ENCODE measurements around the gene EDA.

The EDA gene

GRCh38 chrX:69615779-69616456 is at the start of gene EDA:
Gene EDA (plus strand): TSS chrX:69616113.
- DNase-seq, result peak; percentile 88

- DNase-seq, result no peak
Observed at GRCh38 chrX:69568828-69569227, 47.1 kb upstream of the EDA start.

GRCh38 chrX:69597399-69597798 is 18.5 kb upstream of the EDA start:
- no peak for DNase-seq

- DNase-seq, result no peak
Observed at GRCh38 chrX:69600182-69600581, 15.7 kb upstream of the EDA start.

- DNase-seq, result no peak
Observed at GRCh38 chrX:69603566-69604194, 12.2 kb upstream of the EDA start.

GRCh38 chrX:69605521-69605920 is 10.4 kb upstream of the EDA start:
- DNase-seq, result no peak

GRCh38 chrX:69607616-69608015 is 8.3 kb upstream of the EDA start:
- no peak for DNase-seq

GRCh38 chrX:69613946-69614345 is 2.0 kb upstream of the EDA start:
- no peak for DNase-seq

GRCh38 chrX:69614886-69615285 is 1.0 kb upstream of the EDA start:
- DNase-seq, result no peak

GRCh38 chrX:69615342-69615741 is 571 bp upstream of the EDA start:
- no peak for DNase-seq

GRCh38 chrX:69616457-69617203 is 717 bp downstream of the EDA start:
- no peak for DNase-seq

- no peak for DNase-seq
Observed at GRCh38 chrX:69618803-69619202, 2.9 kb downstream of the EDA start.

- peak; percentile 12 for DNase-seq
Observed at GRCh38 chrX:69626129-69626528, 10.2 kb downstream of the EDA start.

GRCh38 chrX:69627744-69628143 is 11.8 kb downstream of the EDA start:
- no peak for DNase-seq

GRCh38 chrX:69630147-69630546 is 14.2 kb downstream of the EDA start:
- DNase-seq, result no peak

- DNase-seq, result no peak
Observed at GRCh38 chrX:69664693-69665092, 48.8 kb downstream of the EDA start.

- DNase-seq, result no peak
Observed at GRCh38 chrX:69670001-69670555, 54.2 kb downstream of the EDA start.

- DNase-seq, result no peak
Observed at GRCh38 chrX:69674891-69675290, 59.0 kb downstream of the EDA start.

GRCh38 chrX:69705818-69706217 is 89.9 kb downstream of the EDA start:
- no peak for DNase-seq

GRCh38 chrX:69718102-69718501 is 102.2 kb downstream of the EDA start:
- DNase-seq, result no peak

GRCh38 chrX:69724307-69724706 is 108.4 kb downstream of the EDA start:
- no peak for DNase-seq

- DNase-seq, result no peak
Observed at GRCh38 chrX:69740317-69740716, 124.4 kb downstream of the EDA start.

- DNase-seq, result peak; percentile 27
Observed at GRCh38 chrX:69741721-69742120, 125.8 kb downstream of the EDA start.

GRCh38 chrX:69746051-69746450 is 130.1 kb downstream of the EDA start:
- DNase-seq, result no peak
